HepG2 (cell line): ENCODE data around the gene ZNF488. TPM values are rescaled to one million over a fixed set of nuclear protein-coding genes. Genes with fewer than 3 reads are reported as not detected.

Experiments
- ATAC-seq: fragments of 200-7000 bp; cut with Tn5 transposase; 3 replicates; pipeline ENCODE4 v1.9.1; 2020; ENCODE audit warnings: mild to moderate bottlenecking, moderate library complexity
- BruUV-seq: library from RNA; stranded (reverse); fragments of 400-500 nt; replicated peaks from 2 replicates; lab custom pipeline; 2021; lab: Mats Ljungman, UMichigan
- CTCF ChIA-PET: fragments of 300-600 bp; formaldehyde crosslinking; extraction: SDS; loops from one replicate; lab custom pipeline; 2021; ENCODE audit warnings: low total read pairs, inconsistent platforms, low intra/inter-chr PET ratio; lab: Yijun Ruan, JAX
- POLR2A ChIA-PET: fragments of 350-600 bp; sonication (Branson Sonifier 250); formaldehyde crosslinking; loops from one replicate; lab custom pipeline; 2020; ENCODE audit warnings: antibody characterized with exemption, inconsistent platforms; lab: Yijun Ruan, JAX
- DNase-seq: peaks from one replicate; pipeline ENCODE4 v3.0.0-alpha.2; 2015; ENCODE audit warnings: low spot score
- FAIRE-seq: peaks from 3 replicates; lab custom pipeline; 2011; peaks lifted over from hg19 to GRCh38; lab: Jason Lieb, UNC
- H2AFZ ChIP-seq: one replicate; pipeline ENCODE4 v1.6.1; 2011; ENCODE audit warnings: low read length, inconsistent platforms
- H3K27ac ChIP-seq: fragments of 300-600 bp; 3 replicates; pipeline ENCODE4 v1.8.0; 2011; ENCODE audit warnings: mixed run types, mild to moderate bottlenecking, mixed read lengths, low read length, inconsistent platforms; ENCODE audit not compliant: insufficient read depth; ENCODE audit errors: extremely low read length
- H3K27me3 ChIP-seq, 2 experiments: fragments of 200-600 bp in 1 of 2; 2 replicates in 1 of 2; 3 replicates in 1 of 2; pipeline versions ENCODE4 v1.6.0 to v1.8.0; 2011; ENCODE audit warnings: low read length in 2 of 2, mild to moderate bottlenecking in 2 of 2, moderate library complexity in 2 of 2, inconsistent platforms in 1 of 2; ENCODE audit not compliant: insufficient read depth in 2 of 2, control insufficient read depth in 1 of 2
- H3K36me3 ChIP-seq, 2 experiments: fragments of 200-600 bp in 1 of 2; replicated peaks in 1 of 2; 2 replicates in 1 of 2; 3 replicates in 1 of 2; pipeline versions ENCODE4 v1.5.1 to v1.8.0; 2011; ENCODE audit warnings: low read length in 2 of 2, inconsistent platforms in 1 of 2; ENCODE audit not compliant: insufficient read depth in 2 of 2, control insufficient read depth in 1 of 2
- H3K4me1 ChIP-seq: 2 replicates; pipeline ENCODE4 v1.5.1; 2012; ENCODE audit warnings: low read length, inconsistent platforms; ENCODE audit not compliant: insufficient read depth
- H3K4me2 ChIP-seq: 2 replicates; pipeline ENCODE4 v1.6.0; 2011; ENCODE audit warnings: low read depth, low read length, inconsistent platforms
- H3K4me3 ChIP-seq, 3 experiments: fragments of 200-600 bp in 1 of 3; sonication (generic), shearing (Covaris generic) in 1 of 3; replicated peaks in 1 of 3; 2 replicates each; pipeline ENCODE4 v1.5.1; 2011 to 2016; ENCODE audit warnings: low read length in 3 of 3, inconsistent platforms in 2 of 3, low read depth in 2 of 3, mild to moderate bottlenecking in 2 of 3, control low read depth in 1 of 3, mixed read lengths in 1 of 3; ENCODE audit not compliant: insufficient read depth in 1 of 3
- H3K79me2 ChIP-seq: one replicate; pipeline ENCODE4 v1.6.1; 2011; ENCODE audit warnings: low read length, inconsistent platforms; ENCODE audit not compliant: insufficient read depth
- H3K9ac ChIP-seq: 2 replicates; pipeline ENCODE4 v1.6.0; 2011; ENCODE audit warnings: mild to moderate bottlenecking, low read depth, low read length, inconsistent platforms; ENCODE audit not compliant: insufficient read depth
- H3K9me3 ChIP-seq: 2 replicates; pipeline ENCODE4 v1.5.1; 2012; ENCODE audit warnings: mild to moderate bottlenecking, low read length
- H4K20me1 ChIP-seq: 2 replicates; pipeline ENCODE4 v1.6.0; 2011; ENCODE audit warnings: inconsistent platforms, mild to moderate bottlenecking, low read length, moderate library complexity; ENCODE audit not compliant: insufficient read depth
- BCLAF1 ChIP-seq: fragments of 450-650 bp; IDR thresholded peaks from 2 replicates; pipeline ENCODE4 v1.6.1; 2017; ENCODE audit warnings: mild to moderate bottlenecking
- FOXO1 ChIP-seq: sonication (generic); formaldehyde crosslinking; IDR thresholded peaks from 2 replicates; pipeline ENCODE4 v1.4.0; 2020; ENCODE audit warnings: missing genetic modification reagents
- HNRNPLL ChIP-seq: fragments of 200-400 bp; formaldehyde crosslinking; IDR thresholded peaks from 2 replicates; pipeline ENCODE4 v1.6.1; 2017; ENCODE audit warnings: mild to moderate bottlenecking, low read depth, low read length; ENCODE audit not compliant: poor library complexity, severe bottlenecking
- HOXA3 ChIP-seq: sonication (generic); formaldehyde crosslinking; IDR thresholded peaks from 2 replicates; pipeline ENCODE4 v1.5.0; 2020; ENCODE audit warnings: missing genetic modification reagents
- KAT8 ChIP-seq: IDR thresholded peaks from 2 replicates; pipeline ENCODE4 v1.6.1; 2016; ENCODE audit warnings: missing genetic modification reagents, missing compliant biosample characterization
- KDM5A ChIP-seq: fragments of 200-600 bp; sonication (generic); IDR thresholded peaks from 2 replicates; pipeline ENCODE4 v1.7.0; 2018; ENCODE audit warnings: antibody characterized with exemption, mild to moderate bottlenecking, low read length, borderline replicate concordance
- MTA1 ChIP-seq: sonication (generic); formaldehyde crosslinking; IDR thresholded peaks from 2 replicates; pipeline ENCODE4 v1.4.0; 2020; ENCODE audit warnings: missing genetic modification reagents, mild to moderate bottlenecking, borderline replicate concordance
- NFRKB ChIP-seq: fragments of 450-650 bp; IDR thresholded peaks from 2 replicates; pipeline ENCODE4 v1.6.1; 2017
- SP140L ChIP-seq: sonication (generic); formaldehyde crosslinking; IDR thresholded peaks from 2 replicates; pipeline ENCODE4 v1.4.0; 2020; ENCODE audit warnings: missing genetic modification reagents, borderline replicate concordance
- STAG1 ChIP-seq: sonication (generic); formaldehyde crosslinking; IDR thresholded peaks from 2 replicates; pipeline ENCODE4 v1.4.0; 2020; ENCODE audit warnings: missing genetic modification reagents
- ZNF607 ChIP-seq: sonication (generic); formaldehyde crosslinking; IDR thresholded peaks from 2 replicates; pipeline ENCODE4 v1.5.1; 2020; ENCODE audit warnings: missing genetic modification reagents, mild to moderate bottlenecking, borderline replicate concordance
- ZNF609 ChIP-seq: sonication (generic); formaldehyde crosslinking; IDR thresholded peaks from 2 replicates; pipeline ENCODE4 v1.4.0; 2020; ENCODE audit warnings: mild to moderate bottlenecking, missing genetic modification reagents, borderline replicate concordance
- ZNF839 ChIP-seq: sonication (generic); formaldehyde crosslinking; IDR thresholded peaks from 2 replicates; pipeline ENCODE4 v1.4.0; 2020; ENCODE audit warnings: missing genetic modification reagents, mild to moderate bottlenecking, borderline replicate concordance
- WGBS: methylation state at CpG from one replicate; pipeline ENCODE4 v1.1.6; 2017; ENCODE audit warnings: low lambda C conversion rate; 5-methylcytosine and 5-hydroxymethylcytosine counted together
- in situ Hi-C: cut with HindIII; loops from 2 replicates; pipeline ENCODE4 v1.10.0; 2017; ENCODE audit warnings: low pct_unique_long_range_greater_than_20kb; ENCODE audit not compliant: extremely low pct_ligation_motif_present
- intact Hi-C: fragments of 100-400 bp; cut with micrococcal nuclease; formaldehyde crosslinking; loops from one replicate; pipeline ENCODE4 v1.10.0; 2022; ENCODE audit not compliant: unreplicated experiment
- polyA plus RNA-seq, 8 experiments: library from polyadenylated mRNA; depleted of rRNA in 3 of 8; stranded (reverse) in 7 of 8; unstranded in 1 of 8; fragments of >200 nt; fragmentation: Illumina TruSeq in 4 of 8; extraction: Trizol in 4 of 8; gene quantifications; 2 replicates each; pipeline versions ENCODE4 v1.2.1 to v1.2.3, GENCODE V29; 2011 to 2016; ENCODE audit warnings: low read depth in 4 of 8, missing spikeins in 1 of 8, mixed read lengths in 1 of 8; ENCODE audit not compliant: insufficient read depth in 1 of 8
- total RNA-seq, 5 experiments: library from RNA; depleted of rRNA; stranded (reverse); fragments of >200 nt; fragmentation: Illumina TruSeq; extraction: Trizol; gene quantifications; 2 replicates each; pipeline ENCODE4 v1.2.3, GENCODE V29; 2016; ENCODE audit warnings: low read depth in 1 of 5

Gene ZNF488
- total and polyA plus RNA-seq, 2 of the 13 experiments (the other 11 are each of a cell fraction or from before 2014, with no cell fraction given), result 0.13 to 0.15 TPM

GRCh38 chr10:47410862-47411261, 26.8 kb upstream of the ZNF488 start:
- no peak overlapping the region for H3K4me2 ChIP-seq
- no peak for ATAC-seq
- intact Hi-C loops, result no loop called here

GRCh38 chr10:47410271-47410670, 26.2 kb upstream of the ZNF488 start:
- Histone ChIP-seq H3K36me3 (no peaks in the 10 kb centered on the region), H3K4me2 (no peak overlapping the region), H2AFZ (no peak overlapping the region), H3K9ac (no peak overlapping the region), H4K20me1 (no peaks in the 10 kb centered on the region), H3K4me3 (no peak overlapping the region), H3K27ac (no peak overlapping the region), H3K9me3 (no peaks in the 10 kb centered on the region), H3K27me3 (peaks cover 0 to 5% of the 10 kb centered on the region in 2 experiments; a peak in 1 of 5 replicates), H3K79me2 (no peaks in the 10 kb centered on the region), H3K4me1 (peaks cover 17% of the 10 kb centered on the region; the same call in 1 of the 2 replicates)
- no peak for ATAC-seq
- no peak for FAIRE-seq
- in situ Hi-C loops, result no loop called here
- BruUV-seq, result no TSS peak
- CTCF ChIA-PET, result no interaction called here
- DNase-seq, result no peak
- intact Hi-C loops, result no loop called here
- POLR2A ChIA-PET, result no interaction called here
- 17% methylated on average over 4 of the region's 4 CpGs for WGBS
- TF ChIP-seq FOXO1 (CRISPR knock-in tag), result no peak
- no peak for TF ChIP-seq KDM5A
- no peak for TF ChIP-seq HOXA3 (CRISPR knock-in tag)
- no peak for TF ChIP-seq KAT8 (CRISPR knock-in tag)
- no peak for TF ChIP-seq ZNF607
- TF ChIP-seq SP140L (CRISPR knock-in tag), result no peak
- no peak for TF ChIP-seq ZNF839 (CRISPR knock-in tag)
- TF ChIP-seq STAG1 (CRISPR knock-in tag), result no peak
- TF ChIP-seq ZNF609 (CRISPR knock-in tag), result no peak
- no peak for TF ChIP-seq BCLAF1

More at GRCh38 chr10:47410862-47411261, 26.8 kb upstream of the ZNF488 start:
- H3K27me3 ChIP-seq, result peaks cover 0 to 8% of the 10 kb centered on the region in 2 experiments; a peak in 1 of 5 replicates
- H3K27ac ChIP-seq, result no peak overlapping the region
- H3K9ac ChIP-seq, result no peak overlapping the region
- no peak overlapping the region for H3K4me3 ChIP-seq
- peaks cover 17% of the 10 kb centered on the region; the same call in 1 of the 2 replicates for H3K4me1 ChIP-seq
- POLR2A ChIA-PET, result no interaction called here
- no TSS peak for BruUV-seq
- TF ChIP-seq HNRNPLL (no peak), NFRKB (no peak), MTA1 (no peak)
- CTCF ChIA-PET, result no interaction called here
- no peaks in the 10 kb centered on the region for H4K20me1 ChIP-seq
- H3K79me2 ChIP-seq, result no peaks in the 10 kb centered on the region
- 11% methylated on average over 3 of the region's 4 CpGs for WGBS
- in situ Hi-C loops, result no loop called here
- no peak for DNase-seq
- FAIRE-seq, result no peak
- H2AFZ ChIP-seq, result no peak overlapping the region
- no peaks in the 10 kb centered on the region for H3K9me3 ChIP-seq
- no peaks in the 10 kb centered on the region for H3K36me3 ChIP-seq
